ENCODE measurements around the gene CHD9NB.
"Not testable (repeated sequence)": the region's sequence is repeated elsewhere in the genome, so short reads cannot be mapped to it uniquely, and the experiment has no call there.

The CHD9NB gene

DNA sequence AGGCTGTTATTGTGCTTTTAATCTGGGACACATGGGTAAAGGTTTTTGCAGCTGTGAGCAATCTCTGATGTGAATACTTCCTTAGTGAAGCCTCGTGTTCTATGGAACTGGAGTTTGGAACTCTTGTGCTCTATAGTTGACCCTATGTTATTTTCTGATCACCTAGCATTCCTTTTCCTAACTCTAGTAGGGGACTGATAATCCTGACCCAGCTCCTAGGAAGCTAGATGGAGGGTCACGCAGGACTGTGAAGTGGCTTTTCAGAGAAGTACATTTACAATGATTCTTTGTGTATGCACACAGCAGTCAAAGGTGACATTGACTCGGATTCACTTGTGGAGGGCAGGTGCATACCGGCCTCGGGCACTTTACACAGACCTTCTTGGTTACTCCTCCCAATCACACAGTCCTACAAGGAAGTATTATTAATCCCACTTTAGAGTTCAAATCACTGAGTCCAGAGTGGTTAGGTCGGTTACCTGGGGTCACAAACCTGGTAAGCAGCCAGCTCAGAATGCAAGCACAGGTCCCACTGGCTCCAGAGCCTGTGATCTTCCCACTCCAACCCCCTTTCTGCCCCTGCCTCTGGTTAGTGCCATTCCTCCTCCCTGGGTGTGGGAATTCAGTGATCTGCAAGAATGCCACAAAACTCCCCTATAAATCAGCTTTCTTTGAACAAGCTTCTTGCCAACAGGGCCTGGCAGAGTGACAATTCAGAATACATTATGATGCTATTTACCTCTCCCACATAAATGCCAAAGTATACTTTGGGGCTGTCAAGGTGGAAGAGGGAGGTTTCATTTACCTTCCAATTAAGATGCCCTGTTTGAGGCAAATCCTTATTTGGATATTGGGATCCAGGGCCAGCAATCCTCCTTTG lies 7.1 kb downstream of the CHD9NB start:
- in situ Hi-C loops (cut with HindIII; ENCODE audit: low pct_unique_long_range_greater_than_20kb, low sequenced_read_pairs): no loop called here
- no peak; the same call in 1 of the 2 replicates for TF ChIP-seq JUND (IDR thresholded peaks at IDR 0.05; ENCODE audit: low read depth)
- peak; percentile 23 to 98 for DNase-seq (ENCODE audit: low read depth in 1 of 2, low spot score in 1 of 2)

- peak in 1 of 2 experiments; percentile 58 for DNase-seq (ENCODE audit: low read depth in 1 of 2, low spot score in 1 of 2)
- in situ Hi-C loops (cut with HindIII; ENCODE audit: low pct_unique_long_range_greater_than_20kb, low sequenced_read_pairs): no loop called here
- TF ChIP-seq JUND (IDR thresholded peaks at IDR 0.05; ENCODE audit: low read depth): no peak
Measured at GRCh38 chr16:53043986-53044601, 8.6 kb downstream of the CHD9NB start.

GRCh38 chr16:53043428-53043831 lies 9.3 kb downstream of the CHD9NB start:
- DNase-seq (ENCODE audit: low read depth in 1 of 2, low spot score in 1 of 2): no peak
- in situ Hi-C loops (cut with HindIII; ENCODE audit: low pct_unique_long_range_greater_than_20kb, low sequenced_read_pairs): no loop called here
- no peak for TF ChIP-seq JUND (IDR thresholded peaks at IDR 0.05; ENCODE audit: low read depth)

DNA sequence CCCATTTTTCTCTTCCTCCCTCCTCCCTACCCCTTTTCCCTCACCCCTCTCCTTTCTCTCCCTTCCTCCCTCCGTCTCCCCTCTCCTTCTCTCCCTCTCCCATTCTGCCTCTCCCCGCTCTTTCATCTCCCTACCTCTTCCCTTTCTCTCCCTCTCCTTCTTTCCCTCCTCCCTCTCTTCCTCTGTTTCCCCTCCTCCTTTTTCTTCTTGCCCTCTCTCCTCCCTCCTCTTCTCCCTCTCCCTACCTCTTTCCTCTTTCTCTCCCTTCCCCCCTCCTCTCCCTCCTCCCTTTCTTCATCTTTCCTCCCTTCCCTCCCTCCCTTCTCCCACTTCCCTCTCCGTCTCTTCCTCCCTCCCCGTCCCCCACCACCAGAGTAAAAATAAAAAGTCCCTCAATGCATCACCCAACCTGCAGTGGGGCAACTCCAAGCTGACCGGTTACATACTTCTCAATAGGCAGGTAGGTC lies 10.4 kb downstream of the CHD9NB start:
- no peak for TF ChIP-seq JUND (IDR thresholded peaks at IDR 0.05; ENCODE audit: low read depth)
- in situ Hi-C loops (cut with HindIII; ENCODE audit: low pct_unique_long_range_greater_than_20kb, low sequenced_read_pairs): no loop called here
- no peak for DNase-seq (ENCODE audit: low read depth in 1 of 2, low spot score in 1 of 2)

- TF ChIP-seq JUND (IDR thresholded peaks at IDR 0.05; ENCODE audit: low read depth): no peak
- in situ Hi-C loops (cut with HindIII; ENCODE audit: low pct_unique_long_range_greater_than_20kb, low sequenced_read_pairs): no loop called here
- DNase-seq (ENCODE audit: low read depth in 1 of 2, low spot score in 1 of 2): peak; percentile 26 to 89
Measured at GRCh38 chr16:53041320-53042051, 11.2 kb downstream of the CHD9NB start.

- no peak for DNase-seq (ENCODE audit: low read depth in 1 of 2, low spot score in 1 of 2)
- TF ChIP-seq JUND (IDR thresholded peaks at IDR 0.05; ENCODE audit: low read depth): no peak
- in situ Hi-C loops (cut with HindIII; ENCODE audit: low pct_unique_long_range_greater_than_20kb, low sequenced_read_pairs): no loop called here
Measured at GRCh38 chr16:53040788-53041187, 11.9 kb downstream of the CHD9NB start.

GRCh38 chr16:53036711-53037110 lies 16.0 kb downstream of the CHD9NB start:
- DNase-seq (ENCODE audit: low read depth in 1 of 2, low spot score in 1 of 2); in situ Hi-C loops (cut with HindIII; ENCODE audit: low pct_unique_long_range_greater_than_20kb, low sequenced_read_pairs): not testable (repeated sequence)

DNA sequence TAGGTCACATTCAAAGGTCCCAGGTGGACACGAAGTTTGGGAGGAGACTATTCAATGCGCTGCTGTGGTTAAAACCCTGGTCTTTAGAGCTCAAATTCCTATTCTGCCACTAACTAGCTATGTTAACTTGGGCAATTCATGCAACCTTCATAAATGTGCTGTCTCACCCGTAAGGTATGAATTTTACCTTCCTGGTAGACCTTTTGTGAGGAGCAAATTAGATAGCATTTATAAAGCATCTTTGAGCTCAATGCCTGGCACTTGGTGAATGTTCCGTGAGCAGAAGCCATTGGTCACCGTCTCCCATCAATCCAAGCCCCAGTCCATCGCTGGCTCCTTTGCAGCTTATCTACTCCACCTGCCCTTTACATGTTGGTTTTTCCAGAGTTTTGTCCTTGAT lies 16.6 kb downstream of the CHD9NB start:
- in situ Hi-C loops (cut with HindIII; ENCODE audit: low pct_unique_long_range_greater_than_20kb, low sequenced_read_pairs): no loop called here
- TF ChIP-seq JUND (IDR thresholded peaks at IDR 0.05; ENCODE audit: low read depth): no peak
- DNase-seq (ENCODE audit: low read depth in 1 of 2, low spot score in 1 of 2): no peak

GRCh38 chr16:53035176-53035942 lies 17.3 kb downstream of the CHD9NB start:
- in situ Hi-C loops (cut with HindIII; ENCODE audit: low pct_unique_long_range_greater_than_20kb, low sequenced_read_pairs): no loop called here

DNA sequence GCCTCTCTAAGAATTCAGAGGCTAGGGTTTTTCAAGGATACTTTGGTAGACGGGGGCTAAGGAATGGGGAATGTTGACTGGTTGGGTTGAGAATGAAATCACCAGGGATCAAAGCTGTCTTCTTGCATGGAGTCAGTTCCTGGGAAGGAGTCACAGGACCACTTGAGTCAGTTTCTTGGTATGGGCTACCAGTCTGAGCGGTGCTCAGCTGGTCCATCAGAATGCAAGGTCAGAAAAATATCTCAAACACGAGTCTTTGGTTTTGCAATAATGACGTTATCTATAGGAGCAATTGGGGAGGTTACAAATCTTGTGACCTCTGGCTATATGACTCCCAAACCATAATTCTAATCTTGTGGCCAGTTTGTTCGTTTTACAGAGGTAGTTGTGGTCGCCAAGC lies 18.4 kb downstream of the CHD9NB start:
- in situ Hi-C loops (cut with HindIII; ENCODE audit: low pct_unique_long_range_greater_than_20kb, low sequenced_read_pairs): no loop called here
- TF ChIP-seq JUND (IDR thresholded peaks at IDR 0.05; ENCODE audit: low read depth): no peak
- DNase-seq (ENCODE audit: low read depth in 1 of 2, low spot score in 1 of 2): no peak

More at GRCh38 chr16:53035176-53035942, 17.3 kb downstream of the CHD9NB start:
- no peak for DNase-seq (ENCODE audit: low read depth in 1 of 2, low spot score in 1 of 2)
- TF ChIP-seq JUND (IDR thresholded peaks at IDR 0.05; ENCODE audit: low read depth): no peak

DNA sequence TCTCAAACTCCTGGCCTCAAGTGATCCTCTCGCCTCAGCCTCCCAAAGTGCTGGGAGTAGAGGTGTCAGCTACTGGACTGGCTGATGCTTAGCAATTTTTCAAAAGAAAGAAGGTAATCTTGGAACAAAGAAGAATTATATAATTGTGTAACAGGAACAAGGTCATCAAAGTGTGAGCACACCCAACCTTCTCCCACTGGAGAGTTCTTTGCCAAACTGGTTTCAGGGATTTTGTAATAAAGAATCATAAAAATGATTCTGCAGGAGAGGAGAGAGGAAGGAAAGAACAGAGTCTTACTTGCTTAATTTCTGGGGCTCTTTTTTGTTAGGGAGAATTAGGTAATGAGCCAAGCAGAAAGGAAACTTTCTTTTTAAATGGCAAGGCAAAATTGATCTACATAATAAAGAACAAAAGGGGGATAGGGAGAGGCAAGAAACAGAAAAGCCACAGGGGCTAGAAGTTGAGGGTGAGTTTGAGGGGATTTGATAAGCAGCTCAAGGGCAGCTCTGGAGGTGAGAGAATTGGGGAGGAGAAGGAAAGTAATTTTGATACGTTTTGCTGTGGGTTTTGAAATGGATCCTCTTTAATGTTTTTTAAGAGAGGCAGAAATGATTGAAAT lies 21.3 kb downstream of the CHD9NB start:
- in situ Hi-C loops (cut with HindIII; ENCODE audit: low pct_unique_long_range_greater_than_20kb, low sequenced_read_pairs): no loop called here
- TF ChIP-seq JUND (IDR thresholded peaks at IDR 0.05; ENCODE audit: low read depth): no peak
- DNase-seq (ENCODE audit: low read depth in 1 of 2, low spot score in 1 of 2): no peak

GRCh38 chr16:53029971-53030370 lies 22.7 kb downstream of the CHD9NB start:
- no peak for DNase-seq (ENCODE audit: low read depth in 1 of 2, low spot score in 1 of 2)
- in situ Hi-C loops (cut with HindIII; ENCODE audit: low pct_unique_long_range_greater_than_20kb, low sequenced_read_pairs): no loop called here
- TF ChIP-seq JUND (IDR thresholded peaks at IDR 0.05; ENCODE audit: low read depth): no peak
